ENCODE data around the gene PITPNM1. TPM values are rescaled to one million over a fixed set of nuclear protein-coding genes. Genes with fewer than 3 reads are reported as not detected.

The PITPNM1 gene
- polyA plus RNA-seq, 1 donor, result 7.4 TPM

Other genes starting within 250 kb of the PITPNM1 start
- gene GRK2, start 238.9 kb downstream of the PITPNM1 start, polyA plus RNA-seq (ENCODE audit: insufficient read length), result 61.1 TPM
- gene ANKRD13D, start 216.1 kb downstream of the PITPNM1 start, polyA plus RNA-seq (ENCODE audit: insufficient read length), result 34.4 TPM
- gene SSH3, start 201.8 kb downstream of the PITPNM1 start, polyA plus RNA-seq (ENCODE audit: insufficient read length), result 20.5 TPM
- gene POLD4, start 151.8 kb downstream of the PITPNM1 start, polyA plus RNA-seq (ENCODE audit: insufficient read length), result 33.3 TPM
- gene CLCF1, start 131.8 kb downstream of the PITPNM1 start, polyA plus RNA-seq (ENCODE audit: insufficient read length), result 3.6 TPM
- 10.5 TPM for gene RAD9A, start 113.4 kb downstream of the PITPNM1 start, polyA plus RNA-seq (ENCODE audit: insufficient read length)
- gene PPP1CA, start 103.5 kb downstream of the PITPNM1 start, polyA plus RNA-seq (ENCODE audit: insufficient read length), result 146 TPM
- gene TBC1D10C, start 101.3 kb downstream of the PITPNM1 start, polyA plus RNA-seq (ENCODE audit: insufficient read length), result 5.4 TPM
- 87.1 TPM for gene CARNS1, start 89.7 kb downstream of the PITPNM1 start, polyA plus RNA-seq (ENCODE audit: insufficient read length)
- gene RPS6KB2, start 76.9 kb downstream of the PITPNM1 start, polyA plus RNA-seq (ENCODE audit: insufficient read length), result 30.3 TPM
- 0.67 TPM for gene PTPRCAP, start 67.7 kb downstream of the PITPNM1 start, polyA plus RNA-seq (ENCODE audit: insufficient read length)
- 30.0 TPM for gene CORO1B, start 61.9 kb downstream of the PITPNM1 start, polyA plus RNA-seq (ENCODE audit: insufficient read length)
- gene GPR152, start 52.6 kb downstream of the PITPNM1 start, polyA plus RNA-seq (ENCODE audit: insufficient read length), result not detected
- gene CABP4, start 50.0 kb downstream of the PITPNM1 start, polyA plus RNA-seq (ENCODE audit: insufficient read length), result 2.5 TPM
- 61.4 TPM for gene TMEM134, start 36.1 kb downstream of the PITPNM1 start, polyA plus RNA-seq (ENCODE audit: insufficient read length)
- 48.1 TPM for gene AIP, start 22.3 kb downstream of the PITPNM1 start, polyA plus RNA-seq (ENCODE audit: insufficient read length)
- gene CDK2AP2, start 2.8 kb upstream of the PITPNM1 start, polyA plus RNA-seq (ENCODE audit: insufficient read length), result 23.6 TPM
- gene CABP2, start 18.1 kb upstream of the PITPNM1 start, polyA plus RNA-seq (ENCODE audit: insufficient read length), result not detected
- 215 TPM for gene GSTP1, start 78.4 kb upstream of the PITPNM1 start, polyA plus RNA-seq (ENCODE audit: insufficient read length)
- gene NDUFV1, start 101.6 kb upstream of the PITPNM1 start, polyA plus RNA-seq (ENCODE audit: insufficient read length), result 155 TPM
- 3.7 TPM for gene NUDT8, start 124.6 kb upstream of the PITPNM1 start, polyA plus RNA-seq (ENCODE audit: insufficient read length)
- not detected for gene TBX10, start 134.4 kb upstream of the PITPNM1 start, polyA plus RNA-seq (ENCODE audit: insufficient read length)
- gene ACY3, start 145.4 kb upstream of the PITPNM1 start, polyA plus RNA-seq (ENCODE audit: insufficient read length), result not detected
- gene ALDH3B2, start 169.3 kb upstream of the PITPNM1 start, polyA plus RNA-seq (ENCODE audit: insufficient read length), result 0.90 TPM

Measured in hindlimb muscle (tissue), 1 donor.